Measurements from ENCODE around the gene ZFX.

GRCh38 chrX:24137192-24137591 is 12.3 kb upstream of the ZFX start:
- TF ChIP-seq CTCF (IDR thresholded peaks at IDR 0.05; ENCODE audit: borderline replicate concordance, extremely low read depth, low read length, poor library complexity, severe bottlenecking) = no peak
- TF ChIP-seq EZH2 (IDR thresholded peaks at IDR 0.05; ENCODE audit: borderline replicate concordance, low read depth, low read length, severe bottlenecking) = no peak
